Fibroblast of lung (primary cell): ENCODE measurements around the gene PROK2. TPM values are rescaled to one million over a fixed set of nuclear protein-coding genes. Genes with fewer than 3 reads are reported as not detected.
A peak's percentile ranks its signal among the peaks of the same experiment; 100 is the strongest.

Experiments
- DNase-seq, 2 donors: peaks; one replicate each; pipeline versions ENCODE4 v3.0.0 to v3.0.0-alpha.2; 2010; ENCODE audit warnings: low read depth in 2 of 2
- H2AFZ ChIP-seq: 2 replicates; pipeline ENCODE4 v1.5.1; 2012; ENCODE audit warnings: low read length, control low read depth, inconsistent platforms
- H3K27ac ChIP-seq: 2 replicates; pipeline ENCODE4 v1.5.1; 2011; ENCODE audit warnings: low read length, control low read depth; ENCODE audit not compliant: insufficient read depth
- H3K27me3 ChIP-seq: 2 replicates; pipeline ENCODE4 v1.5.1; 2011; ENCODE audit warnings: mild to moderate bottlenecking, low read length; ENCODE audit not compliant: control insufficient read depth, insufficient read depth
- H3K36me3 ChIP-seq: 2 replicates; pipeline ENCODE4 v1.5.1; 2011; ENCODE audit warnings: low read length; ENCODE audit not compliant: control insufficient read depth, insufficient read depth
- H3K4me1 ChIP-seq: 2 replicates; pipeline ENCODE4 v1.5.1; 2011; ENCODE audit warnings: low read length; ENCODE audit not compliant: control insufficient read depth, insufficient read depth; ENCODE audit errors: extremely low read depth
- H3K4me2 ChIP-seq: 2 replicates; pipeline ENCODE4 v1.5.1; 2011; ENCODE audit warnings: low read length, control low read depth; ENCODE audit not compliant: insufficient read depth; ENCODE audit errors: extremely low read depth
- H3K4me3 ChIP-seq, 4 experiments: fragments of 200-600 bp in 1 of 4; sonication (generic) in 1 of 4; replicated peaks in 1 of 4; 2 replicates each; pipeline ENCODE4 v1.5.1; 2011 to 2016; ENCODE audit warnings: low read length in 4 of 4, low read depth in 3 of 4, mild to moderate bottlenecking in 3 of 4, control low read depth in 2 of 4, inconsistent platforms in 1 of 4, mixed read lengths in 1 of 4; ENCODE audit not compliant: insufficient read depth in 1 of 4; ENCODE audit errors: control extremely low read depth in 1 of 4
- H3K79me2 ChIP-seq: 2 replicates; pipeline ENCODE4 v1.5.1; 2012; ENCODE audit warnings: mild to moderate bottlenecking, low read length, inconsistent platforms; ENCODE audit not compliant: control insufficient read depth, insufficient read depth
- H3K9ac ChIP-seq: 2 replicates; pipeline ENCODE4 v1.5.1; 2011; ENCODE audit warnings: mild to moderate bottlenecking, low read length, control low read depth; ENCODE audit not compliant: insufficient read depth
- H3K9me3 ChIP-seq: 2 replicates; pipeline ENCODE4 v1.5.1; 2012; ENCODE audit warnings: low read depth, low read length; ENCODE audit not compliant: control insufficient read depth, insufficient read depth
- H4K20me1 ChIP-seq: 2 replicates; pipeline ENCODE4 v1.5.1; 2011; ENCODE audit warnings: low read length; ENCODE audit not compliant: control insufficient read depth, insufficient read depth; ENCODE audit errors: extremely low read depth
- CTCF ChIP-seq, 2 donors: IDR thresholded peaks in 1 of 2; conservative IDR thresholded peaks in 1 of 2; 1 replicate in 1 of 2; 2 replicates in 1 of 2; pipeline ENCODE4 v1.5.1; 2011 to 2012; ENCODE audit warnings: low read length in 2 of 2, control low read depth in 1 of 2, inconsistent platforms in 1 of 2, low read depth in 1 of 2, mild to moderate bottlenecking in 1 of 2
- EZH2 ChIP-seq: IDR thresholded peaks from 2 replicates; pipeline ENCODE4 v1.5.1; 2012; ENCODE audit warnings: low read length, control low read depth, mild to moderate bottlenecking; ENCODE audit errors: missing control alignments
- polyA minus RNA-seq: library from RNA; depleted of rRNA, polyadenylated mRNA; stranded (reverse); fragments of >200 nt; gene quantifications from 2 replicates; pipeline ENCODE4 v1.2.3, GENCODE V29; 2011; ENCODE audit warnings: low replicate concordance
- polyA plus RNA-seq, 2 donors: library from polyadenylated mRNA; depleted of rRNA in 1 of 2; stranded (reverse) in 1 of 2; unstranded in 1 of 2; fragments of >200 nt; gene quantifications; 2 replicates each; pipeline ENCODE4 v1.2.1, GENCODE V29; 2011 to 2012; ENCODE audit warnings: missing spikeins in 1 of 2
- total RNA-seq: library from RNA; depleted of rRNA; stranded (reverse); fragments of >200 nt; gene quantifications from 2 replicates; pipeline ENCODE4 v1.2.1, GENCODE V29; 2014

The PROK2 gene
- not detected in 2 replicates for total RNA-seq
- polyA plus RNA-seq = not detected in 2 replicates
- polyA plus RNA-seq (2012) = not detected in 2 replicates
- polyA minus RNA-seq = not detected in 2 replicates

GRCh38 chr3:71784914-71785531 lies at the start of gene PROK2:
Gene PROK2, minus strand, starts transcription at chr3:71785148. Its CDS starts 96 bp downstream, at chr3:71785052.
- no peak within 1 kb of the TSS for H3K27ac ChIP-seq
- peaks cover 31% of the 10 kb centered on the region for H3K27me3 ChIP-seq
- no peaks in the 10 kb centered on the region for H4K20me1 ChIP-seq
- H3K4me3 ChIP-seq = no peak within 1 kb of the TSS
- H2AFZ ChIP-seq = no peak within 1 kb of the TSS
- DNase-seq = no peak
- no peak within 1 kb of the TSS for H3K9ac ChIP-seq
- H3K4me2 ChIP-seq = no peak within 1 kb of the TSS
- TF ChIP-seq EZH2 (no peak), CTCF (conservative IDR thresholded peaks at IDR 0.05 in 1 of 2, IDR thresholded peaks at IDR 0.05 in 1 of 2; ENCODE audit: low read depth in 1 of 2, low read length in 2 of 2) (no peak)
- no peaks in the 10 kb centered on the region for H3K9me3 ChIP-seq
- H3K36me3 ChIP-seq = no peaks in the 10 kb centered on the region
- no peaks in the 10 kb centered on the region for H3K4me1 ChIP-seq
- H3K79me2 ChIP-seq = no peaks in the 10 kb centered on the region

GRCh38 chr3:71831599-71831998 lies 46.7 kb upstream of the PROK2 start:
- Histone ChIP-seq H3K9me3 (no peaks in the 10 kb centered on the region), H3K9ac (no peak overlapping the region), H4K20me1 (no peaks in the 10 kb centered on the region), H3K27me3 (no peaks in the 10 kb centered on the region), H3K4me3 (no peak overlapping the region), H3K4me2 (no peak overlapping the region), H2AFZ (no peak overlapping the region), H3K27ac (no peak overlapping the region), H3K79me2 (no peaks in the 10 kb centered on the region), H3K4me1 (no peaks in the 10 kb centered on the region), H3K36me3 (no peaks in the 10 kb centered on the region)
- DNase-seq = peak in 1 of 2 donors; percentile 24
- TF ChIP-seq CTCF (conservative IDR thresholded peaks at IDR 0.05 in 1 of 2, IDR thresholded peaks at IDR 0.05 in 1 of 2; ENCODE audit: low read depth in 1 of 2, low read length in 2 of 2) (no peak), EZH2 (no peak)

GRCh38 chr3:71825551-71826283 lies 40.8 kb upstream of the PROK2 start:
- Histone ChIP-seq H3K36me3 (no peaks in the 10 kb centered on the region), H3K9ac (no peak overlapping the region)
- TF ChIP-seq CTCF (conservative IDR thresholded peaks at IDR 0.05 in 1 of 2, IDR thresholded peaks at IDR 0.05 in 1 of 2; ENCODE audit: low read depth in 1 of 2, low read length in 2 of 2) = no peak
- no peak for TF ChIP-seq EZH2

More at GRCh38 chr3:71825551-71826283, 40.8 kb upstream of the PROK2 start:
- no peaks in the 10 kb centered on the region for H3K4me1 ChIP-seq
- no peak overlapping the region for H3K4me3 ChIP-seq
- no peak for DNase-seq
- no peak overlapping the region for H3K4me2 ChIP-seq
- H2AFZ ChIP-seq = no peak overlapping the region
- no peaks in the 10 kb centered on the region for H3K27me3 ChIP-seq
- no peaks in the 10 kb centered on the region for H4K20me1 ChIP-seq
- no peaks in the 10 kb centered on the region for H3K9me3 ChIP-seq
- H3K79me2 ChIP-seq = no peaks in the 10 kb centered on the region
- no peak overlapping the region for H3K27ac ChIP-seq
